GM19438 (cell line): ENCODE results near the gene ACCSL.

Source experiments
- ATAC-seq: cut with Tn5 transposase; IDR thresholded peaks from one replicate; pipeline ENCODE4 v1.9.1; 2021; ENCODE audit warnings: low read depth; ENCODE audit not compliant: unreplicated experiment

ACCSL gene

GRCh38 chr11:44047931-44048431 is at the start of gene ACCSL:
TSS of gene ACCSL (plus strand) at chr11:44047981. CDS start at chr11:44048037, 56 bp downstream.
- ATAC-seq = no peak

- ATAC-seq = no peak
Measured at GRCh38 chr11:43998308-43998707, 49.5 kb upstream of the ACCSL start.

- ATAC-seq = no peak
Measured at GRCh38 chr11:44000731-44001130, 47.0 kb upstream of the ACCSL start.

GRCh38 chr11:44002191-44003093 is 45.3 kb upstream of the ACCSL start:
- ATAC-seq = no peak

- no peak for ATAC-seq
Measured at GRCh38 chr11:44003736-44004451, 43.9 kb upstream of the ACCSL start.

GRCh38 chr11:44004452-44005062 is 43.2 kb upstream of the ACCSL start:
- ATAC-seq = no peak

- ATAC-seq = no peak
Measured at GRCh38 chr11:44005063-44005701, 42.6 kb upstream of the ACCSL start.

GRCh38 chr11:44005956-44006355 is 41.8 kb upstream of the ACCSL start:
- ATAC-seq = no peak

- ATAC-seq = no peak
Measured at GRCh38 chr11:44006917-44007361, 40.8 kb upstream of the ACCSL start.

- ATAC-seq = no peak
Measured at GRCh38 chr11:44007481-44008087, 40.2 kb upstream of the ACCSL start.

GRCh38 chr11:44008088-44008501 is 39.7 kb upstream of the ACCSL start:
- ATAC-seq = no peak

- no peak for ATAC-seq
Measured at GRCh38 chr11:44008698-44009097, 39.1 kb upstream of the ACCSL start.

GRCh38 chr11:44010789-44011251 is 37.0 kb upstream of the ACCSL start:
- ATAC-seq = no peak

GRCh38 chr11:44011797-44012196 is 36.0 kb upstream of the ACCSL start:
- ATAC-seq = no peak

GRCh38 chr11:44014968-44015623 is 32.7 kb upstream of the ACCSL start:
- no peak for ATAC-seq

GRCh38 chr11:44015624-44016007 is 32.2 kb upstream of the ACCSL start:
- ATAC-seq = no peak

GRCh38 chr11:44016131-44016530 is 31.6 kb upstream of the ACCSL start:
- no peak for ATAC-seq

- no peak for ATAC-seq
Measured at GRCh38 chr11:44016546-44017442, 31.0 kb upstream of the ACCSL start.
